Urinary bladder (tissue), 4 donors: ENCODE measurements around the gene RPGRIP1L. TPM values are rescaled to one million over a fixed set of nuclear protein-coding genes. Genes with fewer than 3 reads are reported as not detected.

Experiments used
- DNase-seq: peaks from one replicate; pipeline ENCODE4 v3.0.0-alpha.2; 2015; ENCODE audit errors: extremely low spot score
- H3K27ac ChIP-seq: one replicate; pipeline ENCODE4 v1.5.1; 2013; ENCODE audit warnings: low read depth, mild to moderate bottlenecking, moderate library complexity
- H3K36me3 ChIP-seq: one replicate; pipeline ENCODE4 v1.6.1; 2013; ENCODE audit warnings: mild to moderate bottlenecking, moderate library complexity; ENCODE audit not compliant: insufficient read depth
- H3K4me1 ChIP-seq: one replicate; pipeline ENCODE4 v1.6.1; 2013; ENCODE audit warnings: mild to moderate bottlenecking, moderate library complexity; ENCODE audit not compliant: insufficient read depth
- H3K4me3 ChIP-seq: one replicate; pipeline ENCODE4 v1.5.1; 2013; ENCODE audit warnings: low read depth, low read length
- WGBS: extraction: QIAGEN DNeasy Blood & Tissue Kit; methylation state at CpG from one replicate; pipeline ENCODE4 v1.1.7; 2013; 5-methylcytosine and 5-hydroxymethylcytosine counted together
- polyA plus RNA-seq: library from polyadenylated mRNA; stranded (reverse); fragments of 200-250 nt; gene quantifications from one replicate; pipeline ENCODE4 v1.2.3, GENCODE V29; 2013
- total RNA-seq: library from RNA; depleted of rRNA; stranded (reverse); fragments of >200 nt; gene quantifications from one replicate; pipeline ENCODE4 v1.2.3, GENCODE V29; 2014
- donor health status: healthy with polysubstance abuse.
- donor health status: healthy.

The RPGRIP1L gene
- total and polyA plus RNA-seq, 2 donors, result 2.6 to 30.7 TPM

GRCh38 chr16:53625221-53625620 lies 78.4 kb downstream of the RPGRIP1L start:
- Histone ChIP-seq H3K4me1 (no peaks in the 10 kb centered on the region), H3K36me3 (no peaks in the 10 kb centered on the region), H3K27ac (no peak overlapping the region), H3K4me3 (no peak overlapping the region)
- no peak for DNase-seq
- WGBS, result 99% methylated on average over 29 of the region's 29 CpGs

GRCh38 chr16:53622315-53622714 lies 81.3 kb downstream of the RPGRIP1L start:
- 94% methylated on average over 6 of the region's 6 CpGs for WGBS
- no peak for DNase-seq
- H3K4me3 ChIP-seq, result no peak overlapping the region
- no peaks in the 10 kb centered on the region for H3K36me3 ChIP-seq
- H3K4me1 ChIP-seq, result no peaks in the 10 kb centered on the region
- no peak overlapping the region for H3K27ac ChIP-seq

- no peak for DNase-seq
- Histone ChIP-seq H3K36me3 (no peaks in the 10 kb centered on the region), H3K4me3 (no peak overlapping the region), H3K27ac (no peak overlapping the region), H3K4me1 (no peaks in the 10 kb centered on the region)
- WGBS, result 96% methylated on average over 5 of the region's 5 CpGs
Observed at GRCh38 chr16:53620476-53620875, 83.2 kb downstream of the RPGRIP1L start.

- H3K27ac ChIP-seq, result no peak overlapping the region
- no peak for DNase-seq
- H3K4me1 ChIP-seq, result no peaks in the 10 kb centered on the region
- no peak overlapping the region for H3K4me3 ChIP-seq
- 88% methylated on average over 3 of the region's 3 CpGs for WGBS
- no peaks in the 10 kb centered on the region for H3K36me3 ChIP-seq
Observed at GRCh38 chr16:53619235-53619634, 84.4 kb downstream of the RPGRIP1L start.

GRCh38 chr16:53614346-53614745 lies 89.3 kb downstream of the RPGRIP1L start:
- no peak for DNase-seq
- WGBS, result 84% methylated on average over 1 of the region's 1 CpG
- H3K27ac ChIP-seq, result no peak overlapping the region
- no peaks in the 10 kb centered on the region for H3K4me1 ChIP-seq
- no peaks in the 10 kb centered on the region for H3K36me3 ChIP-seq
- no peak overlapping the region for H3K4me3 ChIP-seq

GRCh38 chr16:53612003-53612402 lies 91.7 kb downstream of the RPGRIP1L start:
- WGBS, result 89% methylated on average over 3 of the region's 3 CpGs
- Histone ChIP-seq H3K4me1 (no peaks in the 10 kb centered on the region), H3K36me3 (no peaks in the 10 kb centered on the region), H3K4me3 (no peak overlapping the region), H3K27ac (no peak overlapping the region)
- no peak for DNase-seq

GRCh38 chr16:53611179-53611696 lies 92.4 kb downstream of the RPGRIP1L start:
- WGBS, result 58% methylated on average over 6 of the region's 6 CpGs
- H3K36me3 ChIP-seq, result no peaks in the 10 kb centered on the region
- H3K27ac ChIP-seq, result no peak overlapping the region
- no peaks in the 10 kb centered on the region for H3K4me1 ChIP-seq
- H3K4me3 ChIP-seq, result no peak overlapping the region
- DNase-seq, result no peak

GRCh38 chr16:53609536-53609935 lies 94.1 kb downstream of the RPGRIP1L start:
- Histone ChIP-seq H3K36me3 (no peaks in the 10 kb centered on the region), H3K4me3 (no peak overlapping the region), H3K27ac (no peak overlapping the region), H3K4me1 (no peaks in the 10 kb centered on the region)
- DNase-seq, result no peak
- 95% methylated on average over 4 of the region's 4 CpGs for WGBS

GRCh38 chr16:53608094-53608493 lies 95.6 kb downstream of the RPGRIP1L start:
- Histone ChIP-seq H3K4me1 (no peaks in the 10 kb centered on the region), H3K27ac (no peak overlapping the region), H3K36me3 (no peaks in the 10 kb centered on the region), H3K4me3 (no peak overlapping the region)
- 98% methylated on average over 2 of the region's 2 CpGs for WGBS
- no peak for DNase-seq

- 83% methylated on average over 2 of the region's 2 CpGs for WGBS
Observed at GRCh38 chr16:53605831-53606400, 97.7 kb downstream of the RPGRIP1L start.

GRCh38 chr16:53605356-53605755 lies 98.3 kb downstream of the RPGRIP1L start:
- 92% methylated on average over 10 of the region's 10 CpGs for WGBS
- Histone ChIP-seq H3K36me3 (no peaks in the 10 kb centered on the region), H3K4me3 (no peak overlapping the region), H3K27ac (no peak overlapping the region), H3K4me1 (no peaks in the 10 kb centered on the region)
- no peak for DNase-seq

More at GRCh38 chr16:53605831-53606400, 97.7 kb downstream of the RPGRIP1L start:
- Histone ChIP-seq H3K36me3 (no peaks in the 10 kb centered on the region), H3K4me3 (no peak overlapping the region), H3K27ac (no peak overlapping the region), H3K4me1 (no peaks in the 10 kb centered on the region)
- no peak for DNase-seq

GRCh38 chr16:53601961-53602360 lies 101.7 kb downstream of the RPGRIP1L start:
- Histone ChIP-seq H3K36me3 (no peaks in the 10 kb centered on the region), H3K4me3 (no peak overlapping the region), H3K27ac (no peak overlapping the region), H3K4me1 (no peaks in the 10 kb centered on the region)
- DNase-seq, result no peak
- 95% methylated on average over 4 of the region's 4 CpGs for WGBS

GRCh38 chr16:53600616-53601015 lies 103.0 kb downstream of the RPGRIP1L start:
- H3K4me3 ChIP-seq, result no peak overlapping the region
- no peak overlapping the region for H3K27ac ChIP-seq
- 88% methylated on average over 1 of the region's 1 CpG for WGBS
- H3K36me3 ChIP-seq, result no peaks in the 10 kb centered on the region
- H3K4me1 ChIP-seq, result no peaks in the 10 kb centered on the region
- no peak for DNase-seq

GRCh38 chr16:53600126-53600525 lies 103.5 kb downstream of the RPGRIP1L start:
- H3K36me3 ChIP-seq, result no peaks in the 10 kb centered on the region
- WGBS, result 42% methylated on average over 3 of the region's 3 CpGs
- DNase-seq, result no peak
- H3K4me3 ChIP-seq, result no peak overlapping the region
- no peaks in the 10 kb centered on the region for H3K4me1 ChIP-seq
- no peak overlapping the region for H3K27ac ChIP-seq

GRCh38 chr16:53599548-53599947 lies 104.1 kb downstream of the RPGRIP1L start:
- Histone ChIP-seq H3K4me3 (no peak overlapping the region), H3K36me3 (no peaks in the 10 kb centered on the region), H3K4me1 (no peaks in the 10 kb centered on the region), H3K27ac (no peak overlapping the region)
- WGBS, result 83% methylated on average over 5 of the region's 5 CpGs
- no peak for DNase-seq
